ENCODE measurements around the gene NSMF.

- TF ChIP-seq EZH2 (IDR thresholded peaks at IDR 0.05; ENCODE audit: low read depth) (no peak), CTCF (conservative IDR thresholded peaks at IDR 0.05) (no peak)
Observed at GRCh38 chr9:137494104-137494544, 35.0 kb upstream of the NSMF start.
